Astrocyte (in vitro differentiated cells and primary cell): ENCODE results near the gene ADAM22. TPM values are rescaled to one million over a fixed set of nuclear protein-coding genes. Genes with fewer than 3 reads are reported as not detected.

Experiments
- DNase-seq: peaks from one replicate; pipeline ENCODE4 v3.0.0-alpha.2; 2010; ENCODE audit warnings: low read depth
- FAIRE-seq: peaks from 2 replicates; lab custom pipeline; 2011; peaks lifted over from hg19 to GRCh38; lab: Jason Lieb, UNC
- H2AFZ ChIP-seq: 2 replicates; pipeline ENCODE4 v1.6.0; 2012; ENCODE audit warnings: low read depth, low read length, inconsistent platforms
- H3K27ac ChIP-seq: 2 replicates; pipeline ENCODE4 v1.5.1; 2011; ENCODE audit warnings: low read depth, low read length, inconsistent platforms
- H3K27me3 ChIP-seq: 2 replicates; pipeline ENCODE4 v1.6.0; 2011; ENCODE audit warnings: low read length, inconsistent platforms; ENCODE audit not compliant: insufficient read depth
- H3K36me3 ChIP-seq: 2 replicates; pipeline ENCODE4 v1.5.1; 2011; ENCODE audit warnings: low read length, inconsistent platforms; ENCODE audit not compliant: insufficient read depth
- H3K4me1 ChIP-seq: 2 replicates; pipeline ENCODE4 v1.5.1; 2011; ENCODE audit warnings: low read length, inconsistent platforms; ENCODE audit not compliant: insufficient read depth
- H3K4me2 ChIP-seq: 2 replicates; pipeline ENCODE4 v1.6.0; 2012; ENCODE audit warnings: low read length, inconsistent platforms
- H3K4me3 ChIP-seq: 2 replicates; pipeline ENCODE4 v1.5.1; 2011; ENCODE audit warnings: low read depth, mild to moderate bottlenecking, low read length, inconsistent platforms; ENCODE audit not compliant: insufficient read depth
- H3K79me2 ChIP-seq: 2 replicates; pipeline ENCODE4 v1.6.0; 2012; ENCODE audit warnings: mild to moderate bottlenecking, low read length, inconsistent platforms; ENCODE audit not compliant: insufficient read depth
- H3K9ac ChIP-seq: 2 replicates; pipeline ENCODE4 v1.6.0; 2012; ENCODE audit warnings: mild to moderate bottlenecking, low read length, inconsistent platforms
- H3K9me3 ChIP-seq: 2 replicates; pipeline ENCODE4 v1.5.1; 2012; ENCODE audit warnings: low read depth, mild to moderate bottlenecking, low read length, inconsistent platforms; ENCODE audit not compliant: insufficient read depth
- H4K20me1 ChIP-seq: 2 replicates; pipeline ENCODE4 v1.6.0; 2012; ENCODE audit warnings: low read length, inconsistent platforms; ENCODE audit not compliant: insufficient read depth
- H3K27ac Mint-ChIP-seq: one replicate; pipeline ENCODE4 v1.8.0; 2021; ENCODE audit warnings: mild to moderate bottlenecking, mixed read lengths; ENCODE audit not compliant: unreplicated experiment
- H3K27me3 Mint-ChIP-seq: one replicate; pipeline ENCODE4 v1.8.0; 2021; ENCODE audit warnings: low read depth, mixed read lengths; ENCODE audit not compliant: unreplicated experiment
- H3K36me3 Mint-ChIP-seq: one replicate; pipeline ENCODE4 v1.8.0; 2021; ENCODE audit warnings: low read depth, mixed read lengths; ENCODE audit not compliant: unreplicated experiment
- H3K4me1 Mint-ChIP-seq: one replicate; pipeline ENCODE4 v1.8.0; 2021; ENCODE audit warnings: low read depth, mixed read lengths; ENCODE audit not compliant: unreplicated experiment
- H3K4me3 Mint-ChIP-seq: one replicate; pipeline ENCODE4 v1.8.0; 2021; ENCODE audit warnings: mild to moderate bottlenecking, moderate library complexity, mixed read lengths; ENCODE audit not compliant: unreplicated experiment
- H3K9me3 Mint-ChIP-seq: one replicate; pipeline ENCODE4 v1.8.0; 2021; ENCODE audit warnings: mild to moderate bottlenecking, mixed read lengths; ENCODE audit not compliant: unreplicated experiment
- CTCF ChIP-seq: IDR thresholded peaks from 2 replicates; pipeline ENCODE4 v1.5.1; 2011; ENCODE audit warnings: low read depth, mild to moderate bottlenecking, inconsistent platforms, low read length, moderate library complexity; ENCODE audit not compliant: insufficient read depth
- EZH2 ChIP-seq: IDR thresholded peaks from 2 replicates; pipeline ENCODE4 v1.6.1; 2012; ENCODE audit warnings: mild to moderate bottlenecking, low read length, inconsistent platforms; ENCODE audit not compliant: insufficient read depth
- total RNA-seq: library from RNA; stranded (reverse); gene quantifications from 2 replicates; pipeline ENCODE4 v1.2.1, GENCODE V29; 2021

Gene ADAM22
- total RNA-seq, 1 donor from 2014 or later = 1.5 TPM

GRCh38 chr7:88150033-88150432, 216.0 kb downstream of the ADAM22 start:
- no peak overlapping the region for H3K4me2 ChIP-seq

GRCh38 chr7:88151119-88151790, 217.2 kb downstream of the ADAM22 start:
- H3K27ac Mint-ChIP-seq = no peak overlapping the region
- no peak for TF ChIP-seq EZH2
- TF ChIP-seq CTCF = no peak
- no peak overlapping the region for H3K9ac ChIP-seq
- H2AFZ ChIP-seq = no peak overlapping the region
- H3K27ac ChIP-seq = no peak overlapping the region
- H3K36me3 ChIP-seq = no peaks in the 10 kb centered on the region
- H3K27me3 ChIP-seq = no peaks in the 10 kb centered on the region
- H3K4me2 ChIP-seq = no peak overlapping the region
- H3K4me1 Mint-ChIP-seq = no peaks in the 10 kb centered on the region
- H3K79me2 ChIP-seq = no peaks in the 10 kb centered on the region
- H3K9me3 Mint-ChIP-seq = no peaks in the 10 kb centered on the region
- no peak for FAIRE-seq
- H3K9me3 ChIP-seq = no peaks in the 10 kb centered on the region
- no peaks in the 10 kb centered on the region for H3K36me3 Mint-ChIP-seq
- no peaks in the 10 kb centered on the region for H3K27me3 Mint-ChIP-seq
- H3K4me3 ChIP-seq = no peak overlapping the region
- DNase-seq = no peak
- H3K4me1 ChIP-seq = no peaks in the 10 kb centered on the region
- no peaks in the 10 kb centered on the region for H4K20me1 ChIP-seq
- no peak overlapping the region for H3K4me3 Mint-ChIP-seq

More at GRCh38 chr7:88150033-88150432, 216.0 kb downstream of the ADAM22 start:
- H3K9me3 Mint-ChIP-seq = no peaks in the 10 kb centered on the region
- Histone ChIP-seq H2AFZ (no peak overlapping the region), H3K4me1 (no peaks in the 10 kb centered on the region), H3K36me3 (no peaks in the 10 kb centered on the region), H3K27ac (no peak overlapping the region), H3K27me3 (no peaks in the 10 kb centered on the region), H3K4me3 (no peak overlapping the region), H3K79me2 (no peaks in the 10 kb centered on the region), H4K20me1 (no peaks in the 10 kb centered on the region), H3K9ac (no peak overlapping the region), H3K9me3 (no peaks in the 10 kb centered on the region)
- H3K4me1 Mint-ChIP-seq = no peaks in the 10 kb centered on the region
- TF ChIP-seq EZH2 = no peak
- no peak overlapping the region for H3K27ac Mint-ChIP-seq
- no peak overlapping the region for H3K4me3 Mint-ChIP-seq
- FAIRE-seq = no peak
- no peaks in the 10 kb centered on the region for H3K36me3 Mint-ChIP-seq
- no peaks in the 10 kb centered on the region for H3K27me3 Mint-ChIP-seq
- DNase-seq = no peak

- TF ChIP-seq EZH2 (no peak), CTCF (no peak)
- no peak overlapping the region for H3K4me3 ChIP-seq
- H3K4me1 Mint-ChIP-seq = no peaks in the 10 kb centered on the region
- H4K20me1 ChIP-seq = no peaks in the 10 kb centered on the region
- H3K36me3 Mint-ChIP-seq = no peaks in the 10 kb centered on the region
- no peak overlapping the region for H3K27ac ChIP-seq
- no peak overlapping the region for H3K4me3 Mint-ChIP-seq
- H2AFZ ChIP-seq = no peak overlapping the region
- FAIRE-seq (no peak), DNase-seq (no peak)
- no peak overlapping the region for H3K9ac ChIP-seq
- no peaks in the 10 kb centered on the region for H3K27me3 ChIP-seq
- no peaks in the 10 kb centered on the region for H3K4me1 ChIP-seq
- no peak overlapping the region for H3K4me2 ChIP-seq
- H3K27ac Mint-ChIP-seq = no peak overlapping the region
- no peaks in the 10 kb centered on the region for H3K9me3 Mint-ChIP-seq
- H3K9me3 ChIP-seq = no peaks in the 10 kb centered on the region
- no peaks in the 10 kb centered on the region for H3K27me3 Mint-ChIP-seq
- no peaks in the 10 kb centered on the region for H3K36me3 ChIP-seq
- no peaks in the 10 kb centered on the region for H3K79me2 ChIP-seq
Observed at GRCh38 chr7:88153378-88153777, 219.3 kb downstream of the ADAM22 start.
